ENCODE measurements around the gene CCDC172. TPM values are rescaled to one million over a fixed set of nuclear protein-coding genes. Genes with fewer than 3 reads are reported as not detected.

Gene CCDC172
- total RNA-seq, 1 experiment from 2014 or later, result not detected

- intact Hi-C loops (cut with micrococcal nuclease; ENCODE audit: unreplicated experiment), result loop anchor here (5.0 kb wide), 1 partner anchor 190 kb away; no protein-coding TSS in a partner anchor
- H3K27me3 ChIP-seq (ENCODE audit: insufficient read depth, low read depth), result no peaks in the 10 kb centered on the region
- no peaks in the 10 kb centered on the region for H4K20me1 ChIP-seq (ENCODE audit: insufficient read depth)
- H2AFZ ChIP-seq, result no peak overlapping the region
- H3K27ac ChIP-seq, result no peak overlapping the region
- no peak for DNase-seq
- POLR2A ChIA-PET (ENCODE audit: unreplicated experiment), result no interaction called here
- no peaks in the 10 kb centered on the region for H3K4me1 ChIP-seq (replicated peaks; ENCODE audit: insufficient read depth)
- no peak overlapping the region for H3K4me3 ChIP-seq
- no peaks in the 10 kb centered on the region for H3K9me2 ChIP-seq (ENCODE audit: insufficient read depth)
- H3K36me3 ChIP-seq (ENCODE audit: low read depth), result no peaks in the 10 kb centered on the region
- no peaks in the 10 kb centered on the region for H3F3A ChIP-seq (ENCODE audit: insufficient read depth, low read depth)
- no peaks in the 10 kb centered on the region for H3K79me2 ChIP-seq (ENCODE audit: low read depth)
- TF ChIP-seq, protein P1, sequence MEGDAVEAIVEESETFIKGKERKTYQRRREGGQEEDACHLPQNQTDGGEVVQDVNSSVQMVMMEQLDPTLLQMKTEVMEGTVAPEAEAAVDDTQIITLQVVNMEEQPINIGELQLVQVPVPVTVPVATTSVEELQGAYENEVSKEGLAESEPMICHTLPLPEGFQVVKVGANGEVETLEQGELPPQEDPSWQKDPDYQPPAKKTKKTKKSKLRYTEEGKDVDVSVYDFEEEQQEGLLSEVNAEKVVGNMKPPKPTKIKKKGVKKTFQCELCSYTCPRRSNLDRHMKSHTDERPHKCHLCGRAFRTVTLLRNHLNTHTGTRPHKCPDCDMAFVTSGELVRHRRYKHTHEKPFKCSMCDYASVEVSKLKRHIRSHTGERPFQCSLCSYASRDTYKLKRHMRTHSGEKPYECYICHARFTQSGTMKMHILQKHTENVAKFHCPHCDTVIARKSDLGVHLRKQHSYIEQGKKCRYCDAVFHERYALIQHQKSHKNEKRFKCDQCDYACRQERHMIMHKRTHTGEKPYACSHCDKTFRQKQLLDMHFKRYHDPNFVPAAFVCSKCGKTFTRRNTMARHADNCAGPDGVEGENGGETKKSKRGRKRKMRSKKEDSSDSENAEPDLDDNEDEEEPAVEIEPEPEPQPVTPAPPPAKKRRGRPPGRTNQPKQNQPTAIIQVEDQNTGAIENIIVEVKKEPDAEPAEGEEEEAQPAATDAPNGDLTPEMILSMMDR (conservative IDR thresholded peaks at IDR 0.05), result no peak
- no peak for TF ChIP-seq EZH2 (IDR thresholded peaks at IDR 0.05; ENCODE audit: low read depth)
- BruUV-seq (replicated peaks), result no TSS peak
- no peaks in the 10 kb centered on the region for H3K9me3 ChIP-seq (ENCODE audit: insufficient read depth, low read depth)
- CTCF ChIA-PET, result no interaction called here
- H3K4me2 ChIP-seq, result no peak overlapping the region
These were observed 7.6 kb downstream of the CCDC172 start for GRCh38 chr10:116331815-116332214.

DNA sequence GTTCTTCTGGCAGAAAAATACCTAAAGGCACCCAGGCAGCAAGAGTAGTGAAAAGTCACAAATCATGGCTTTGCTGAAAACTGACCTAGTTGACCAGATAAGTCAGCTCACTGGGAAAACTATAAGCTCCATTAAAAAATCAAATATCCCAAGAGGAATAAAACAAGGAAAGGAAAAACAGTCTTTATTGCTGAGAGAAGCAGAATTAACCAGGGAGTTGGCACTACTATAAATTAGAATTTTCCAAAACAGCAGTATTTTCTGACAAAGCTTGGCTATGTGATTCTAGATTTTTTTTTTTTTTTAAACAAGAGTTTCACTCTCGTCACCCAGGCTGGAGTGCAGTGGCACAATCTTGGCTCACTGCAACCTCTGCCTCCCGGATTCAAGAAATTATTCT is 12.6 kb downstream of the CCDC172 start:
- ChIA-PET POLR2A (ENCODE audit: unreplicated experiment) (no interaction called here), CTCF (no interaction called here)
- no peaks in the 10 kb centered on the region for H4K20me1 ChIP-seq (ENCODE audit: insufficient read depth)
- TF ChIP-seq EZH2 (IDR thresholded peaks at IDR 0.05; ENCODE audit: low read depth), result no peak
- TF ChIP-seq, protein P1 (conservative IDR thresholded peaks at IDR 0.05), result no peak
- no TSS peak for BruUV-seq (replicated peaks)
- intact Hi-C loops (cut with micrococcal nuclease; ENCODE audit: unreplicated experiment), result no loop called here
- no peaks in the 10 kb centered on the region for H3F3A ChIP-seq (ENCODE audit: insufficient read depth, low read depth)
- no peaks in the 10 kb centered on the region for H3K4me1 ChIP-seq (replicated peaks; ENCODE audit: insufficient read depth)
- H3K9me2 ChIP-seq (ENCODE audit: insufficient read depth), result no peaks in the 10 kb centered on the region
- no peaks in the 10 kb centered on the region for H3K9me3 ChIP-seq (ENCODE audit: insufficient read depth, low read depth)
- no peaks in the 10 kb centered on the region for H3K36me3 ChIP-seq (ENCODE audit: low read depth)
- no peak overlapping the region for H3K27ac ChIP-seq
- H3K79me2 ChIP-seq (ENCODE audit: low read depth), result no peaks in the 10 kb centered on the region
- no peak overlapping the region for H3K4me2 ChIP-seq
- DNase-seq, result no peak
- H3K27me3 ChIP-seq (ENCODE audit: insufficient read depth, low read depth), result no peaks in the 10 kb centered on the region
- H2AFZ ChIP-seq, result no peak overlapping the region
- H3K4me3 ChIP-seq, result no peak overlapping the region

- Histone ChIP-seq H3K36me3 (ENCODE audit: low read depth) (no peaks in the 10 kb centered on the region), H3K4me1 (replicated peaks; ENCODE audit: insufficient read depth) (no peaks in the 10 kb centered on the region), H4K20me1 (ENCODE audit: insufficient read depth) (no peaks in the 10 kb centered on the region), H3K4me3 (no peak overlapping the region), H3K4me2 (no peak overlapping the region), H3K27ac (no peak overlapping the region), H3K27me3 (ENCODE audit: insufficient read depth, low read depth) (no peaks in the 10 kb centered on the region), H3F3A (ENCODE audit: insufficient read depth, low read depth) (no peaks in the 10 kb centered on the region), H3K79me2 (ENCODE audit: low read depth) (no peaks in the 10 kb centered on the region), H3K9me3 (ENCODE audit: insufficient read depth, low read depth) (no peaks in the 10 kb centered on the region), H3K9me2 (ENCODE audit: insufficient read depth) (no peaks in the 10 kb centered on the region), H2AFZ (no peak overlapping the region)
- BruUV-seq (replicated peaks), result no TSS peak
- intact Hi-C loops (cut with micrococcal nuclease; ENCODE audit: unreplicated experiment), result no loop called here
- no peak for DNase-seq
- TF ChIP-seq, protein P1 (conservative IDR thresholded peaks at IDR 0.05), result no peak
- no peak for TF ChIP-seq EZH2 (IDR thresholded peaks at IDR 0.05; ENCODE audit: low read depth)
- ChIA-PET POLR2A (ENCODE audit: unreplicated experiment) (no interaction called here), CTCF (no interaction called here)
These were observed 27.9 kb downstream of the CCDC172 start for GRCh38 chr10:116352125-116352524.

Data from PC-9 (cell line).